Measurements from ENCODE around the gene FUT7. TPM values are rescaled to one million over a fixed set of nuclear protein-coding genes. Genes with fewer than 3 reads are reported as not detected.
A peak's percentile ranks its signal among the peaks of the same experiment; 100 is the strongest.

Gene FUT7
- total and polyA plus RNA-seq, 9 of the 15 experiments (the other 6 are each of a cell fraction or from before 2014, with no cell fraction given) = not detected

GRCh38 chr9:137037035-137037434 lies 5.1 kb upstream of the FUT7 start:
- Histone ChIP-seq H3K36me3 (ENCODE audit: control insufficient read depth, insufficient read depth, low read length) (no peaks in the 10 kb centered on the region), H3K27ac (ENCODE audit: extremely low read depth, low read depth, low read length) (no peak overlapping the region), H2AFZ (ENCODE audit: low read depth, low read length) (no peak overlapping the region), H3K4me1 (replicated peaks in 1 of 2; ENCODE audit: control insufficient read depth in 2 of 2, insufficient read depth in 2 of 2, low read length in 2 of 2) (peaks cover 0 to 69% of the 10 kb centered on the region in 2 experiments; a peak in 3 of 5 replicates), H3K9me1 (ENCODE audit: control insufficient read depth, insufficient read depth, low read length) (no peaks in the 10 kb centered on the region), H3K9ac (ENCODE audit: insufficient read depth in 1 of 2, low read depth in 2 of 2, low read length in 2 of 2) (peak overlapping the region in 1 of 2 experiments; percentile 36; a peak in 1 of 4 replicates), H3K4me3 (no peak overlapping the region), H3K27me3 (ENCODE audit: control insufficient read depth in 2 of 2, insufficient read depth in 2 of 2, low read length in 2 of 2) (peaks cover 0 to 22% of the 10 kb centered on the region in 2 experiments; a peak in 1 of 5 replicates), H4K20me1 (replicated peaks; ENCODE audit: control insufficient read depth, insufficient read depth, low read length) (0 out of 2 replicates have a peak, but pooled peaks cover 2% of the 10 kb centered on the region), H3K4me2 (ENCODE audit: insufficient read depth, low read length) (no peak overlapping the region), H3K9me3 (replicated peaks; ENCODE audit: control insufficient read depth, insufficient read depth, low read depth, low read length) (no peaks in the 10 kb centered on the region), H3K79me2 (ENCODE audit: control insufficient read depth, insufficient read depth, low read length) (no peaks in the 10 kb centered on the region)
- in situ Hi-C loops (cut with MboI) (loop anchor here (5.0 kb wide), 2 partner anchors 90 to 265 kb away; partner anchors contain the start of gene C8G), intact Hi-C loops (cut with micrococcal nuclease) (no loop called here)
- WGBS (ENCODE audit: insufficient coverage, low coverage, missing lambda C conversion rate) = 9% methylated on average over 13 of the region's 13 CpGs
- POLR2A ChIA-PET = interaction anchor here (0.6 to 0.8 kb wide), 5 partner anchors 8 to 95 kb away, joined by 3 read pairs; no protein-coding TSS in a partner anchor
- ATAC-seq (no peak), DNase-seq (ENCODE audit: extremely low read depth in 1 of 4, low spot score in 3 of 4) (peak in 1 of 4 experiments; percentile 24), FAIRE-seq (no peak)
- CTCF ChIA-PET (ENCODE audit: low intra/inter-chr PET ratio) = interaction anchor here (0.6 kb wide), 1 partner anchor 33 kb away, joined by 3 read pairs; no protein-coding TSS in a partner anchor
- BruUV-seq (replicated peaks) = no TSS peak
- no peak for TF ChIP-seq SNAPC5 (CRISPR knock-in tag; IDR thresholded peaks at IDR 0.05)
- no peak for TF ChIP-seq MXD1 (CRISPR knock-in tag; IDR thresholded peaks at IDR 0.05; ENCODE audit: borderline replicate concordance, poor library complexity, severe bottlenecking)
- no peak for TF ChIP-seq GABPB2 (CRISPR knock-in tag; conservative IDR thresholded peaks at IDR 0.05)
- no peak for TF ChIP-seq HBP1 (CRISPR knock-in tag; IDR thresholded peaks at IDR 0.05)
- no peak for TF ChIP-seq CBX1 (IDR thresholded peaks at IDR 0.05; ENCODE audit: low read depth)
- TF ChIP-seq IFI16 (CRISPR knock-in tag; IDR thresholded peaks at IDR 0.05) = no peak
- TF ChIP-seq ZNF507 (tag; conservative IDR thresholded peaks at IDR 0.05) = no peak
- no peak for TF ChIP-seq SRSF7 (optimal IDR thresholded peaks at IDR 0.05; ENCODE audit: low read depth, low read length)
- TF ChIP-seq PCBP2 (IDR thresholded peaks at IDR 0.05; ENCODE audit: low read depth, low read length, poor library complexity, severe bottlenecking) = no peak
- TF ChIP-seq USF2 (CRISPR knock-in tag; IDR thresholded peaks at IDR 0.05) = 0 out of 2 replicates have a peak, but pooled peaks have one; percentile 4
- TF ChIP-seq CBX5 (IDR thresholded peaks at IDR 0.05; ENCODE audit: borderline replicate concordance, low read depth) = no peak
- no peak for TF ChIP-seq ZSCAN32 (CRISPR knock-in tag; IDR thresholded peaks at IDR 0.05)
- TF ChIP-seq PURB (CRISPR knock-in tag; IDR thresholded peaks at IDR 0.05; ENCODE audit: low read depth) = no peak
- no peak for TF ChIP-seq NELFE (IDR thresholded peaks at IDR 0.05; ENCODE audit: insufficient read depth, insufficient read length)
- no peak for TF ChIP-seq OTX1 (CRISPR knock-in tag; IDR thresholded peaks at IDR 0.05)
- TF ChIP-seq BCLAF1 (IDR thresholded peaks at IDR 0.05; ENCODE audit: borderline replicate concordance in 1 of 2, control insufficient read depth in 1 of 2, low read depth in 2 of 2, low read length in 1 of 2) = no peak
